Hindlimb muscle (tissue), 1 donor: Measurements from ENCODE around the gene ATP13A2. TPM values are rescaled to one million over a fixed set of nuclear protein-coding genes. Genes with fewer than 3 reads are reported as not detected.
A peak's percentile ranks its signal among the peaks of the same experiment; 100 is the strongest.
"Not testable (repeated sequence)": the region's sequence is repeated elsewhere in the genome, so short reads cannot be mapped to it uniquely, and the experiment has no call there.

Experiments
- DNase-seq: peaks from one replicate; pipeline ENCODE4 v3.0.0-alpha.2; 2013
- polyA plus RNA-seq: library from polyadenylated mRNA; unstranded; fragments of 120-200 nt; gene quantifications from one replicate; pipeline ENCODE4 v1.2.1, GENCODE V29; 2013; ENCODE audit not compliant: insufficient read length

ATP13A2 gene
- polyA plus RNA-seq, 1 donor, result 22.7 TPM

DNA sequence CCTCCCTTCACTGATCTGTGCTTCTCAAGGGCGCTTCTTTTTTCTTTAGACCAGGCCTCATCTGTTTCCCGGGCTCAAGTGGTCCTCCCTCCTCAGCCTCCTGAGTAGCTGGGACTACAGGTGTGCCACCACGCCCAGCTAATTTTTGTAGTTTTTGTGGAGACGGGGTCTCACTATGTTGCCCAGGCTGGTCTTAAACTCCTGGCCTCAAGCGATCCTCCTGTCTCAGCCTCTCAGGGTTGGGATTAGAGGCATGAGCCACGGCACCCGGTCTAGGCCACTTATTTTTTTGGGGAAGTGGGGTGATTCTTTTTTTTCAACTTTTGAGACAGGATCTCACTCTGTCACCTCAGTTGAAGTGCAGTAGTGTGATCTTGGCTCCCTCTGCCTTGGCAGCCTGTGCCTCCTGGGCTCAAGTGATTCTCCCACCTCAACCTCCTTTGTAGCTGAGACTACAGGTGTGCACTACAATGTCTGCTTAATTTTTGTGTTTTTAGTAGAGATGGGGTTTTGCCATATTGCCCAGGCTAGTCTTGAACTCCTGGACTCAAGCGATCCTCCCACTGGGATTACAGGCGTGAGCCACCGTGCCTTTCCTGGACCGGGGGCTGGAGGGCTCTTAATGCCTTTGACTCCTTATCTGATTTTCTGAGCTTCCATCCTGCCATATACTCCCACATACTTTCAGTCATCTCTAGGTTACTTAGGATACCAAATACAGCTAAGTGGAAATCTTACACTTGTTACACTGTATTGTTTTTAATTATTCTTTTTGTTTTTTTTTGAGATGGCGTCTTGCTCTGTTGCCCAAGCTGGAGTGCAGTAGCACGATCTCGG lies 50.2 kb downstream of the ATP13A2 start:
- no peak for DNase-seq

- DNase-seq, result peak; percentile 83
These were observed 51.0 kb downstream of the ATP13A2 start for GRCh38 chr1:16960560-16961296.

- DNase-seq, result no peak
These were observed 53.3 kb downstream of the ATP13A2 start for GRCh38 chr1:16958475-16958874.

DNA sequence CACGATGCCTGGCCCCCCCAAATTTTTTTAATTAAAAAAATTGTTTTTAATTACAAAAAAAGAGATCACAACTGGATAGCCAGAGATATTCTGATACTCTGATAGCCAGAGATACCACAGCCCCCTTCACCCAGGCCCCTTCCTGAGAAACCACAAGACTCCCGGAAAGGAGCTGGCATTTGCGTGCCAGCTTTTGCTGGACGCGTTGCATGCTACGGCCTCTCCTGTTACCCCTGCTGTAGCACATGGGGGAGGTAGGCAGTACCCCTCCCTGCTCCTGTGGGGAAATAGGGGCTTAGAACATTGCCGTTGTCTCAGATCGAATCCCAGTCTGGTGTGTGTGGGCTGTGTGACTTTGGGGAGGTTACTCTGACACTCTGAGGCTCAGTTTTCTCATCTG lies 54.0 kb downstream of the ATP13A2 start:
- DNase-seq, result no peak

DNA sequence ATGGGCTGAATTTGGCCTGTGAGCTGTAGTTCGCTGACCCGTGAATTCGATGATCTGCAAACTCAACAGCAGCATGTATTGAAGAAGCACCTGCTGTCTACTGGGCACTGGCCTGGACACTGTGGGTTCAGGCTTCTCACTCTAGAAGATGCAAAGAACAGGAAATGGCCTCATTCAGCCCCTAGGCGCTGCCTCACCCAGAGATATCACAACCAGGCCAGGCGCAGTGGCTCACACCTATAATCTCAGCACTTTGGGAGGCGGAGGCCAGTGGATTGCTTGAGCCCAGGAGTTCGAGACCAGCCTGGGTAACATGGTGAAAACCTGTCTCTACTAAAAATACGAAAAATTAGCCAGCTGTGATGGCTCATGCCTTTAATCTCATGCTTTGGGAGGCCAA lies 55.0 kb downstream of the ATP13A2 start:
- no peak for DNase-seq

DNA sequence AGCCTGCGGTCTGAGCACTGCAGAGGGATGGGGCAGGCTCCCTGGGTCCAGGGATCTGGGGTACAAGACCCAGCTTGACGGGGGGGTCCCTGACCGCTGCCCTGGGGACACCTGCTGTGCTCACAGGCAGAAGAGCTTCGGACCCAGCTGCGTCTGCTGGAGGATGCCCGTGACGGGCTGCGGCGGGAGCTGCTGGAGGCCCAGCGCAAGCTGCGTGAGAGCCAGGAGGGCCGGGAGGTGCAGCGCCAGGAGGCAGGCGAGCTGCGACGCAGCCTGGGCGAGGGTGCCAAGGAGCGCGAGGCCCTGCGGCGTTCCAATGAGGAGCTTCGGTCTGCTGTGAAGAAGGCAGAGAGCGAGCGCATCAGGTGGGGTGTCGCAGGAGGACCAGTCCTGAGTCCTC lies 56.5 kb downstream of the ATP13A2 start:
- no peak for DNase-seq

DNA sequence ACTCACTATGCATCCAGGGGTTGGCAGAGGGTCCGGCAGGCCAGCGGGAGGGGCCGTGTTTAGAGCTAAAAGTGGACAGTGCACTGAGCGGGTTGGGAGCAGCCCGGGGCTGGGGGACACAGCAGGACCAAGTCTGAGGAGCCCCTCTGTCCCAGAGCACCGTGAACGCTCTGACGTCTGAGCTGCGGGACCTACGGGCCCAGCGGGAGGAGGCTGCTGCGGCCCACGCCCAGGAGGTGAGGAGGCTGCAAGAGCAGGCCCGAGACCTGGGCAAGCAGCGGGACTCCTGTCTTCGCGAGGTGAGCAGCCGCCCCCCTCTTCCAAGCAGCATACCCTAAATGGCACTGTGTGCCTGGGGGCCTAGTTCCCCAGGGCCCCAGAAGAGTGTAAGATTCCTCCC lies 57.1 kb downstream of the ATP13A2 start:
- no peak for DNase-seq

DNA sequence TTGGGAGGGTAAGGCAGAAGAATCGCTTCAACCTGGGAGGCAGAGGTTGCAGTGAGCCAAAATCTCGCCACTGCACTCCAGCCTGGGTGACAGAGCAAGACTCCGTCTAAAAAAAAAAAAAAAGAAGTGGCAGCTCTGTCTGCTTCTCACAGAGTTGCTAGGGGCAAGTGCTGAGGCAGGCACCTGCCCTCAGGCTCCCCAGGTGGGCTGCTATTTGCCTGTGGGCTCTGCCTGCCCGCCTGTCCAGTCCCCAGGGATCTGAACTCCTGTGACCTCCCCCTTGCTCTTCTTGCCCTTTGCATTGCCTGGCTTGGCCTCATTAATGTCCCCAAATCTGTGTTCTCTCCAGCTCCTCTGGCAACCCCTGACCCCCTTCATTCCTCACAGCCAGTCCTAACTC lies 59.4 kb downstream of the ATP13A2 start:
- not testable (repeated sequence) for DNase-seq

DNA sequence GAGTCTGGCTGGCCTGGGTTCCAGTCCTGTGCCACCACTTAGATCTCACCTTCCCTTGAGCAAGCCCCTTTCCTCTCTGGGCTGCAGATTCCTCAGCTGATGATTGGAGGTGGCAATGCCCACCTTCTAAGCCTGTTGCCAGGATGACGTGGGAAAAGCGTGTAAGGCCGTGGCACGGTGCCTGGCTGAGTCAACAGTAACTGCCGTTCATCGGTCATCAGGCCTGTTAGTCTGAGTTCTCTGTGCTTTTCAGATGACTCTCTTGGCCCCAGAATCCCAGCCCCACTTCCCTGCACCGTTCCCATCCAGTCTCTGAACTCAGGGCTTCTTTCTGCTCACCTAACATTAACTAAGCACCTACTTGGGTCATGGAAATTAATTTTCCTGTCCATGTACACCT lies 62.7 kb downstream of the ATP13A2 start:
- not testable (repeated sequence) for DNase-seq

DNA sequence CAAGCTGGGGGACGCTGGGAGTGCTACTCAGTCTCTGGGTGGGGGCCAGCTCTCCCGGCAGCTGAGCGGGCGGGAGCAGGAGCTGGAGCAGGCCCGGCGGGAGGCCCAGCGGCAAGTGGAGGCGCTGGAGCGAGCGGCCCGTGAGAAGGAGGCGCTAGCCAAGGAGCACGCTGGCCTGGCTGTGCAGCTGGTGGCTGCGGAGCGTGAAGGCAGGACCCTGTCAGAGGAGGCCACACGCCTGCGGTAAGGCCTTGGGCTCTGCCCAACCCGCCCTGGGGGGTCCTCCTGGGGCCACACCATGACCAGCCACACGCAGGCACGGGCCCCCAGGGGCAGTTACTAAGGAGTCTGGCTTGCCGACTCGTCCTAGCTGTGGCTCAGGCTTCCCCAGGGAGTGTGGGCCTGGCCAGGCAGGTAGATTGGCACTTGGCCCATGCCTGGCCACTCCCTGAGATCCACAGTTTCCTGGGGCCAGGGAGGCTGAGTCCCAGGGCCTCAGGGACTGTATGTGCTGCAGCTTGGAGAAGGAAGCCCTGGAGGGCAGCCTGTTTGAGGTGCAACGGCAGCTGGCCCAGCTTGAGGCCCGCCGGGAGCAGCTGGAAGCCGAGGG lies 63.3 kb downstream of the ATP13A2 start:
- not testable (repeated sequence) for DNase-seq

DNA sequence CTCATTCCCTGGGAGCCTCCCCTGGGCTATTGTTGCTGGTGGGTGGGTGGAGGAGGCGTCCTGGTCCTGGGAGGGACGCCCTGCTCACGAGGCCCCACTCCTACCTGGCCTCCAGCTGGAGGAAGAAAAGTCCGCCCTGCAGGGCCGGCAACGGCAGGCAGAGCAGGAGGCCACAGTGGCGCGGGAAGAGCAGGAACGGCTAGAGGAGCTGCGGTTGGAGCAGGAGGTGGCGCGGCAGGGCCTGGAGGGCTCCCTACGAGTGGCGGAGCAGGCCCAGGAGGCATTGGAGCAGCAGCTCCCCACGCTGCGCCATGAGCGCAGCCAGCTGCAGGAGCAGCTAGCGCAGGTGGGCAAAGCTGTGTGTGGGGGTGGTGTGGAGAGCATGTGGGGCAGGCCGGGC lies 65.1 kb downstream of the ATP13A2 start:
- no peak for DNase-seq

DNA sequence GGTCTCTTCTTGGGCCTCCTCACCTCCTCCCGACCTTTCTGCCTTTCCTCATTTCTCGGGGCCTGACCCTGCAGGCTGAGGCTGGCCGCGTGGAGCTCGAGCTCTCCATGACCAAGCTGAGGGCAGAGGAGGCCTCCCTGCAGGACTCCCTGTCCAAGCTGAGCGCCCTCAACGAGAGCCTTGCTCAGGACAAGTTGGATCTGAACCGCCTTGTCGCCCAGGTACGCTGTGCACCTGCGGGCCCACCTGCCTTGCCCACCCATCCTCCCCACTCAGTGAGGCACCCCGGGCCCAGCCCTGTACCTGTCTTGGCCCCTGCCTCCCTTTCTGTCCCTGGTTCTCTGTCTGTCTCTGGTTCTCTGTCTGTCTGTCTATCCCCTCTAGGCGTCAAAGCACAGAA lies 65.5 kb downstream of the ATP13A2 start:
- DNase-seq, result not testable (repeated sequence)

GRCh38 chr1:16945512-16945911 lies 66.2 kb downstream of the ATP13A2 start:
- DNase-seq, result not testable (repeated sequence)

GRCh38 chr1:16944038-16944437 lies 67.7 kb downstream of the ATP13A2 start:
- no peak for DNase-seq

DNA sequence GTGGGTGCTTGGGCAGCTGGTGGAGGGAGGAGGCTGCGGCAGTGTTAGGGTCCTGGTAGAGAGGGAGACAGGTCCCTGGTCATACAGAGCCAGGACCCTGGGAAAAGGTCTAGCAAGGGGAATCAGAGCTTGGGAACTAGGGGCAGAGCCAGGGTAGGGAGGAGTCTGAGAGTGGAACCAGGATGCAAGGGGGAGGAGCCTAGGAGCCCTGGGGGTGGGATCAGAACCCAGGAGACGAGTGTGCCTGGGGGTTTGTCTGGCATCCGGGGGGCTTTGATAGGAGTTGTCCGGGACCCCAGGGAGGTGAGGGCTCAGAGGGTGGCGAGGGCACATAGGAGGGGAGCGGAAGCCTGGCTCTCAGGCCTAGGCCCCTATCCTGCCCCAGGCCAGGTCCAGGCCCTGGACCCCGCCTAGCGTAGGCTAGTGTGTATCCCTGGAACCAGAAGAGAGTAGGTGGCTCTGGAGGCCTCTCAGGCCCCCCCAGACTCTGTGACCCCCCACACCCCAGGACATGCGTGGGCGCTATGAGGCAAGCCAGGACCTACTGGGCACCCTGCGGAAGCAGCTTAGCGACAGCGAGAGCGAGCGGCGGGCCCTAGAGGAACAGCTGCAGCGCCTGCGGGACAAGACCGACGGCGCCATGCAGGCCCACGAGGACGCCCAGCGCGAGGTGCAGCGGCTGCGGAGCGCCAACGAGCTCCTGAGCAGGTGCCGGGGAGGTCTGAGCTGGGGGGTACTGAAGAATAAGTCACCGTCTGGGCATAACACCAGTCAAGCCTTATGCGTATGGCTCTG lies 72.1 kb downstream of the ATP13A2 start:
- not testable (repeated sequence) for DNase-seq

- DNase-seq, result no peak
These were observed 73.1 kb downstream of the ATP13A2 start for GRCh38 chr1:16938351-16939321.

- not testable (repeated sequence) for DNase-seq
These were observed 75.1 kb downstream of the ATP13A2 start for GRCh38 chr1:16936580-16936979.
